Measurements from ENCODE around the gene ASIC1.

The ASIC1 gene

GRCh38 chr12:50107416-50108268 is 50.2 kb downstream of the ASIC1 start:
- DNase-seq (ENCODE audit: low read depth in 2 of 2), result no peak

- DNase-seq (ENCODE audit: low read depth in 2 of 2), result no peak
These were observed 51.9 kb downstream of the ASIC1 start for GRCh38 chr12:50109319-50109718.

- DNase-seq (ENCODE audit: low read depth in 2 of 2), result no peak
These were observed 52.8 kb downstream of the ASIC1 start for GRCh38 chr12:50110127-50110761.

- no peak for DNase-seq (ENCODE audit: low read depth in 2 of 2)
These were observed 53.5 kb downstream of the ASIC1 start for GRCh38 chr12:50110762-50111351.

- DNase-seq (ENCODE audit: low read depth in 2 of 2), result no peak
These were observed 53.9 kb downstream of the ASIC1 start for GRCh38 chr12:50111395-50111692.

GRCh38 chr12:50111693-50112455 is 54.5 kb downstream of the ASIC1 start, which contains the start of gene COX14:
Gene COX14, plus strand, starts transcription at chr12:50112236. Its CDS starts 7,808 bp downstream, at chr12:50120044.
- peak; percentile 98 to 99 for DNase-seq (ENCODE audit: low read depth in 2 of 2)

GRCh38 chr12:50112456-50113218 is 55.2 kb downstream of the ASIC1 start:
- DNase-seq (ENCODE audit: low read depth in 2 of 2), result no peak

GRCh38 chr12:50117057-50117622 is 59.7 kb downstream of the ASIC1 start:
- no peak for DNase-seq (ENCODE audit: low read depth in 2 of 2)

- DNase-seq (ENCODE audit: low read depth in 2 of 2), result no peak
These were observed 62.0 kb downstream of the ASIC1 start for GRCh38 chr12:50119387-50119786.

GRCh38 chr12:50120521-50120920 is 63.1 kb downstream of the ASIC1 start:
- DNase-seq (ENCODE audit: low read depth in 2 of 2), result no peak

- no peak for DNase-seq (ENCODE audit: low read depth in 2 of 2)
These were observed 63.6 kb downstream of the ASIC1 start for GRCh38 chr12:50120953-50121352.

GRCh38 chr12:50121641-50122040 is 64.2 kb downstream of the ASIC1 start:
- DNase-seq (ENCODE audit: low read depth in 2 of 2), result no peak

- no peak for DNase-seq (ENCODE audit: low read depth in 2 of 2)
These were observed 65.8 kb downstream of the ASIC1 start for GRCh38 chr12:50123203-50123602.

- DNase-seq (ENCODE audit: low read depth in 2 of 2), result no peak
These were observed 70.2 kb downstream of the ASIC1 start for GRCh38 chr12:50127546-50127945.

GRCh38 chr12:50129290-50129689 is 71.9 kb downstream of the ASIC1 start:
- DNase-seq (ENCODE audit: low read depth in 2 of 2), result no peak

- no peak for DNase-seq (ENCODE audit: low read depth in 2 of 2)
These were observed 75.2 kb downstream of the ASIC1 start for GRCh38 chr12:50132505-50133135.
